Lower leg skin (tissue), 3 donors: ENCODE results near the gene ADGRD1.

Experiments used
- CTCF ChIP-seq, 3 donors: fragments of 450-650 bp; IDR thresholded peaks; one replicate each; pipeline ENCODE4 v1.5.1; 2016; ENCODE audit warnings: antibody characterized with exemption in 3 of 3, mild to moderate bottlenecking in 3 of 3, moderate library complexity in 2 of 3
- POLR2A ChIP-seq, 2 donors: fragments of 450-650 bp; IDR thresholded peaks; one replicate each; pipeline ENCODE4 v1.6.1; 2016 to 2017; ENCODE audit warnings: antibody characterized with exemption in 2 of 2, mild to moderate bottlenecking in 1 of 2, moderate library complexity in 1 of 2

- TF ChIP-seq CTCF (IDR thresholded peaks at IDR 0.05): no peak
- TF ChIP-seq POLR2A (IDR thresholded peaks at IDR 0.05): no peak
Measured at GRCh38 chr12:130960058-130960457, 6.4 kb downstream of the ADGRD1 start.
